Adrenal gland (tissue), 12 donors: Measurements from ENCODE around the gene NECTIN3. TPM values are rescaled to one million over a fixed set of nuclear protein-coding genes. Genes with fewer than 3 reads are reported as not detected.

Source experiments
- DNase-seq, 7 donors: peaks; one replicate each; pipeline ENCODE4 v3.0.0-alpha.2; 2019 to 2020
- H3K27ac ChIP-seq, 5 donors: fragments of 200-600 bp; sonication (generic) in 4 of 5; 1 replicate in 3 of 5; 2 replicates in 2 of 5; pipeline versions ENCODE4 v1.5.1 to v1.8.0; 2016 to 2020; ENCODE audit warnings: mild to moderate bottlenecking in 1 of 5
- H3K27me3 ChIP-seq: fragments of 200-600 bp; 2 replicates; pipeline ENCODE4 v1.8.0; 2021
- H3K36me3 ChIP-seq, 2 donors: fragments of 200-600 bp; replicated peaks in 1 of 2; 1 replicate in 1 of 2; 2 replicates in 1 of 2; pipeline versions ENCODE4 v1.5.1 to v1.8.0; 2018 to 2022
- H3K4me1 ChIP-seq, 2 donors: fragments of 200-600 bp; replicated peaks in 1 of 2; 1 replicate in 1 of 2; 2 replicates in 1 of 2; pipeline versions ENCODE4 v1.5.1 to v1.8.0; 2018 to 2021
- H3K4me3 ChIP-seq, 4 donors: fragments of 200-600 bp; sonication (generic) in 3 of 4; one replicate each; pipeline ENCODE4 v1.5.1; 2016 to 2018
- H3K9me3 ChIP-seq, 3 donors: fragments of 200-600 bp; sonication (generic) in 1 of 3; replicated peaks in 1 of 3; 1 replicate in 2 of 3; 2 replicates in 1 of 3; pipeline versions ENCODE4 v1.5.1 to v1.8.0; 2016 to 2021
- CTCF ChIP-seq, 6 experiments: fragments of 450-650 bp in 4 of 6; fragments of 200-600 bp in 2 of 6; sonication (generic) in 1 of 6; IDR thresholded peaks; 1 replicate in 5 of 6; 2 replicates in 1 of 6; pipeline versions ENCODE4 v1.5.1 to v1.8.0; 2016 to 2021; ENCODE audit warnings: antibody characterized with exemption in 6 of 6, mild to moderate bottlenecking in 2 of 6, moderate library complexity in 1 of 6
- POLR2A ChIP-seq, 2 donors: fragments of 450-650 bp; IDR thresholded peaks; one replicate each; pipeline ENCODE4 v1.6.1; 2017; ENCODE audit warnings: antibody characterized with exemption in 2 of 2, mild to moderate bottlenecking in 2 of 2, moderate library complexity in 1 of 2
- WGBS, 4 donors: extraction: QIAGEN DNeasy Blood & Tissue Kit in 2 of 4; methylation state at CpG; one replicate each; pipeline versions ENCODE4 v1.1.5 to v1.1.7; 2013 to 2017; 5-methylcytosine and 5-hydroxymethylcytosine counted together
- intact Hi-C, 2 donors: fragments of 100-400 bp; cut with DNase I; formaldehyde crosslinking; loops; one replicate each; pipeline versions ENCODE4 v1.14.1 to v1.15.0; 2022 to 2023
- polyA plus RNA-seq, 3 donors: library from polyadenylated mRNA; stranded (reverse); fragments of 200-250 nt in 2 of 3; fragments of 350-450 nt in 1 of 3; fragmentation: Illumina TruSeq in 1 of 3; extraction: RNeasy Lipid Tissue Mini Kit (QIAGEN cat#74804) in 1 of 3; gene quantifications; one replicate each; pipeline ENCODE4 v1.2.3, GENCODE V29; 2013 to 2014
- total RNA-seq, 9 donors: library from RNA; depleted of rRNA in 4 of 9; stranded (reverse); fragments of >200 nt in 4 of 9; fragments of 120-200 nt in 1 of 9; fragmentation: NEBNext Ultra II Directional in 1 of 9; extraction: Animal tissue kit (Norgen Biotek cat#: 25700) in 1 of 9; gene quantifications; one replicate each; pipeline versions ENCODE4 v1.1.0 to v1.2.4, GENCODE V29; 2013 to 2023
- donor health status: healthy with polysubstance abuse.
- donor health status: Bipolar disorder and iron deficiency.
- donor health status: DM: yes; HTN: yes; CAD: no.
- donor health status: DM: no; HTN: no; CAD: no.
- donor health status: DM: no; HTN: no; CAD: no.
- donor health status: DM: yes; HTN: yes; CAD: no.

The NECTIN3 gene
- total and polyA plus RNA-seq, 12 donors = 1.3 to 31.5 (median 15.2) TPM

GRCh38 chr3:111190518-111190917, 118.9 kb downstream of the NECTIN3 start:
- WGBS, 4 donors = 91 to 98% (median 92%) methylated on average over 2 of the region's 2 CpGs
- H3K4me1 ChIP-seq = no peaks in the 10 kb centered on the region
- DNase-seq = no peak
- no peak overlapping the region for H3K4me3 ChIP-seq
- peaks cover 0 to 5% of the 10 kb centered on the region in 2 donors for H3K36me3 ChIP-seq
- TF ChIP-seq CTCF (IDR thresholded peaks at IDR 0.05) (no peak), POLR2A (IDR thresholded peaks at IDR 0.05) (no peak)
- intact Hi-C loops = no loop called here
- no peak overlapping the region for H3K27ac ChIP-seq
- no peaks in the 10 kb centered on the region for H3K27me3 ChIP-seq
- H3K9me3 ChIP-seq = no peaks in the 10 kb centered on the region

- 80 to 90% (median 89%) methylated on average over 3 of the region's 3 CpGs for WGBS, 4 donors
- H3K27me3 ChIP-seq = no peaks in the 10 kb centered on the region
- H3K36me3 ChIP-seq = peaks cover 0 to 5% of the 10 kb centered on the region in 2 donors
- no peaks in the 10 kb centered on the region for H3K4me1 ChIP-seq
- H3K9me3 ChIP-seq = no peaks in the 10 kb centered on the region
- H3K27ac ChIP-seq = no peak overlapping the region
- TF ChIP-seq CTCF (IDR thresholded peaks at IDR 0.05) (no peak), POLR2A (IDR thresholded peaks at IDR 0.05) (no peak)
- no peak for DNase-seq
- intact Hi-C loops = no loop called here
- no peak overlapping the region for H3K4me3 ChIP-seq
Observed at GRCh38 chr3:111193472-111193871, 121.9 kb downstream of the NECTIN3 start.

- intact Hi-C loops = no loop called here
- Histone ChIP-seq H3K4me3 (no peak overlapping the region), H3K27ac (no peak overlapping the region), H3K27me3 (no peaks in the 10 kb centered on the region), H3K9me3 (no peaks in the 10 kb centered on the region), H3K36me3 (peaks cover 0 to 5% of the 10 kb centered on the region in 2 donors), H3K4me1 (no peaks in the 10 kb centered on the region)
- no peak for DNase-seq
- TF ChIP-seq CTCF (IDR thresholded peaks at IDR 0.05) (no peak), POLR2A (IDR thresholded peaks at IDR 0.05) (no peak)
- WGBS, 4 donors = 91 to 100% (median 93%) methylated on average over 1 of the region's 1 CpG
Observed at GRCh38 chr3:111194048-111194447, 122.4 kb downstream of the NECTIN3 start.

- H3K27me3 ChIP-seq = no peaks in the 10 kb centered on the region
- intact Hi-C loops = no loop called here
- no peaks in the 10 kb centered on the region for H3K4me1 ChIP-seq
- 75 to 82% (median 79%) methylated on average over 3 of the region's 3 CpGs for WGBS, 4 donors
- DNase-seq = no peak
- H3K9me3 ChIP-seq = no peaks in the 10 kb centered on the region
- H3K36me3 ChIP-seq = peaks cover 0 to 5% of the 10 kb centered on the region in 2 donors
- TF ChIP-seq POLR2A (IDR thresholded peaks at IDR 0.05) (no peak), CTCF (IDR thresholded peaks at IDR 0.05) (no peak)
- no peak overlapping the region for H3K27ac ChIP-seq
- H3K4me3 ChIP-seq = no peak overlapping the region
Observed at GRCh38 chr3:111197485-111197884, 125.9 kb downstream of the NECTIN3 start.
